Astrocyte (in vitro differentiated cells and primary cell): ENCODE data around the gene SH2B3.

Source experiments
- EZH2 ChIP-seq: IDR thresholded peaks from 2 replicates; pipeline ENCODE4 v1.6.1; 2012; ENCODE audit warnings: mild to moderate bottlenecking, low read length, inconsistent platforms; ENCODE audit not compliant: insufficient read depth
- TF ChIP-seq, protein P1 (sequence below): IDR thresholded peaks from 2 replicates; pipeline ENCODE4 v1.5.1; 2011; ENCODE audit warnings: low read depth, mild to moderate bottlenecking, inconsistent platforms, low read length, moderate library complexity; ENCODE audit not compliant: insufficient read depth

DNA sequence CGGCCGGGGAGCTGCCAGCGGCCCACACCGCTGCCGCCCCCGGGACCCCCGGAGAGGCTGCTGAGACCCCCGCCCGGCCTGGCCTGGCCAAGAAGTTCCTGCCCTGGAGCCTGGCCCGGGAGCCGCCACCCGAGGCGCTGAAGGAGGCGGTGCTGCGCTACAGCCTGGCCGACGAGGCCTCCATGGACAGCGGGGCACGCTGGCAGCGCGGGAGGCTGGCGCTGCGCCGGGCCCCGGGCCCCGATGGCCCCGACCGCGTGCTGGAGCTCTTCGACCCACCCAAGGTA lies 12.8 kb downstream of the SH2B3 start:
- TF ChIP-seq, protein P1, sequence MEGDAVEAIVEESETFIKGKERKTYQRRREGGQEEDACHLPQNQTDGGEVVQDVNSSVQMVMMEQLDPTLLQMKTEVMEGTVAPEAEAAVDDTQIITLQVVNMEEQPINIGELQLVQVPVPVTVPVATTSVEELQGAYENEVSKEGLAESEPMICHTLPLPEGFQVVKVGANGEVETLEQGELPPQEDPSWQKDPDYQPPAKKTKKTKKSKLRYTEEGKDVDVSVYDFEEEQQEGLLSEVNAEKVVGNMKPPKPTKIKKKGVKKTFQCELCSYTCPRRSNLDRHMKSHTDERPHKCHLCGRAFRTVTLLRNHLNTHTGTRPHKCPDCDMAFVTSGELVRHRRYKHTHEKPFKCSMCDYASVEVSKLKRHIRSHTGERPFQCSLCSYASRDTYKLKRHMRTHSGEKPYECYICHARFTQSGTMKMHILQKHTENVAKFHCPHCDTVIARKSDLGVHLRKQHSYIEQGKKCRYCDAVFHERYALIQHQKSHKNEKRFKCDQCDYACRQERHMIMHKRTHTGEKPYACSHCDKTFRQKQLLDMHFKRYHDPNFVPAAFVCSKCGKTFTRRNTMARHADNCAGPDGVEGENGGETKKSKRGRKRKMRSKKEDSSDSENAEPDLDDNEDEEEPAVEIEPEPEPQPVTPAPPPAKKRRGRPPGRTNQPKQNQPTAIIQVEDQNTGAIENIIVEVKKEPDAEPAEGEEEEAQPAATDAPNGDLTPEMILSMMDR = no peak
- TF ChIP-seq EZH2 = no peak
